Muscle of leg (tissue), 11 donors: ENCODE data around the gene MRGPRG. TPM values are rescaled to one million over a fixed set of nuclear protein-coding genes. Genes with fewer than 3 reads are reported as not detected.
"Not testable (repeated sequence)": the region's sequence is repeated elsewhere in the genome, so short reads cannot be mapped to it uniquely, and the experiment has no call there.

Experiments used
- DNase-seq: peaks from one replicate; pipeline ENCODE4 v3.0.0; 2013
- H3K27ac ChIP-seq: one replicate; pipeline ENCODE4 v1.5.1; 2013; ENCODE audit warnings: mild to moderate bottlenecking, low read length, control low read depth
- H3K27me3 ChIP-seq: one replicate; pipeline ENCODE4 v1.6.1; 2013; ENCODE audit warnings: low read length; ENCODE audit not compliant: control insufficient read depth, insufficient read depth
- H3K36me3 ChIP-seq: one replicate; pipeline ENCODE4 v1.6.1; 2013; ENCODE audit warnings: low read length; ENCODE audit not compliant: control insufficient read depth, insufficient read depth
- H3K4me1 ChIP-seq: one replicate; pipeline ENCODE4 v1.6.1; 2013; ENCODE audit warnings: low read length; ENCODE audit not compliant: control insufficient read depth, insufficient read depth
- H3K4me3 ChIP-seq: one replicate; pipeline ENCODE4 v1.5.1; 2013; ENCODE audit warnings: low read length, control low read depth
- H3K9me3 ChIP-seq: replicated peaks from 2 replicates; pipeline ENCODE4 v1.6.1; 2013; ENCODE audit warnings: low read depth, low read length; ENCODE audit not compliant: control insufficient read depth
- WGBS: methylation state at CpG from one replicate; pipeline ENCODE4 v1.1.5; 2013; ENCODE audit warnings: missing lambda C conversion rate; ENCODE audit not compliant: insufficient coverage; 5-methylcytosine and 5-hydroxymethylcytosine counted together
- polyA plus RNA-seq, 8 donors: library from polyadenylated mRNA; unstranded; fragments of 120-200 nt; gene quantifications; one replicate each; pipeline versions ENCODE4 v1.2.1 to v1.2.3, GENCODE V29; 2013; ENCODE audit warnings: inconsistent platforms in 1 of 8, low replicate concordance in 1 of 8; ENCODE audit not compliant: insufficient read length in 8 of 8, insufficient read depth in 1 of 8
- total RNA-seq: library from RNA; stranded (reverse); fragments of 120-200 nt; gene quantifications from one replicate; pipeline ENCODE4 v1.2.4, GENCODE V29; 2013

The MRGPRG gene
- total and polyA plus RNA-seq, 9 donors, result not detected

DNA sequence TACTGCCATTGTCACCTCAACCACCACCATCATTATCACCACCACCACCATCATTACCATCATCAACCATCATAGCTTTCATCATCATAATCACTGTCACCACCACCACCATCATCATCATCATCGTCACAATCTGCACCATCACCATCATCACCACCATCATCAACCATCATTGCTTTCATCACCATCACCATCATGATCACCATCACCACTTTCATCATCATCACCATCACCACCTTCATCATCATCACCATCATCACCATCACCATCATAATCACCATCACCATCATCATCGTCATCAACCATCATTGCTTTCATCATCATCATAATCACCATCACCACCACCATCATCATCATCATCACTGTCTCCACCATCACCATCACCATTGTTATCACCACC is 44.8 kb downstream of the MRGPRG start:
- 100% methylated on average over 2 of the region's 2 CpGs for WGBS
- Histone ChIP-seq H3K27ac (no peak overlapping the region), H3K4me1 (peaks cover 27% of the 10 kb centered on the region), H3K4me3 (no peak overlapping the region), H3K36me3 (no peaks in the 10 kb centered on the region), H3K27me3 (peaks cover 12% of the 10 kb centered on the region), H3K9me3 (peaks cover 12% of the 10 kb centered on the region)
- no peak for DNase-seq

DNA sequence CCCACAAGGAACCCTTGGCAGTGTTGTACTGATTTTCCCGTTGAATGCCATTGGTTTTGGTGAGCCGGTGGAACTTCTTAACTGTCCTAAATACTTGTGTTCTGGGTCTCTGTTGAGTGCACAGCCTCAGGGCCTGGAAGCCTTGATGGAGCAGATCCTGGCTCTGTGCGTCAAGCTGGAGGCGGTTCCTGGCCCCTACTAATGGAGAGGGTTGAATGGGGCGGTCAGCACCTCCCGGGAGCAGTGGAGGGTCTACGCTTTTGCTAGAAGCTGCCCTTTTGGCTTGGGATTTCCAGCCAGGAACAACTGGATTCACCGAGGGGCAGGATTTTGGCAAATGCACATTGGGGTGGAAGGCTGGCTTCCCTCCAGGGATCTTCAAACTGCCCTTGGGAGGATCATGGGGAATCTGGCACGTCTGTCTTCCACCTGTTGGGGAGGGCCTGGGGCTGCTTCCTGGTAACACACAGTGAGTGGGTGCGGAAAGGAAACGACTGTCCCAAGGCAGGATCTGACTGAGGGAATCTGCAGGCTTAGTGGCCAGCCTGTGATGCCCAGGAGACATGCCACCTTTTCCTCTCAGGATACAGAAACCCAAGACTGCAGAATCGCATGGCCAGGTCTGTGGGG is 46.6 kb downstream of the MRGPRG start:
- no peak overlapping the region for H3K27ac ChIP-seq

GRCh38 chr11:3170756-3171650 is 47.6 kb downstream of the MRGPRG start:
- H3K4me1 ChIP-seq, result peaks cover 44% of the 10 kb centered on the region
- no peaks in the 10 kb centered on the region for H3K36me3 ChIP-seq
- no peak overlapping the region for H3K27ac ChIP-seq
- peaks cover 5% of the 10 kb centered on the region for H3K9me3 ChIP-seq
- WGBS, result 81% methylated on average over 23 of the region's 24 CpGs
- DNase-seq, result peak; percentile 1
- peaks cover 19% of the 10 kb centered on the region for H3K27me3 ChIP-seq
- H3K4me3 ChIP-seq, result no peak overlapping the region

More for the DNA sequence above, 46.6 kb downstream of the MRGPRG start:
- whole genome bisulfite sequencing, result 57% methylated on average over 12 of the region's 12 CpGs
- peak; percentile 27 for DNase-seq
- H3K4me3 ChIP-seq, result no peak overlapping the region
- H3K9me3 ChIP-seq, result peaks cover 11% of the 10 kb centered on the region
- H3K4me1 ChIP-seq, result peaks cover 35% of the 10 kb centered on the region
- peaks cover 19% of the 10 kb centered on the region for H3K27me3 ChIP-seq
- no peaks in the 10 kb centered on the region for H3K36me3 ChIP-seq

DNA sequence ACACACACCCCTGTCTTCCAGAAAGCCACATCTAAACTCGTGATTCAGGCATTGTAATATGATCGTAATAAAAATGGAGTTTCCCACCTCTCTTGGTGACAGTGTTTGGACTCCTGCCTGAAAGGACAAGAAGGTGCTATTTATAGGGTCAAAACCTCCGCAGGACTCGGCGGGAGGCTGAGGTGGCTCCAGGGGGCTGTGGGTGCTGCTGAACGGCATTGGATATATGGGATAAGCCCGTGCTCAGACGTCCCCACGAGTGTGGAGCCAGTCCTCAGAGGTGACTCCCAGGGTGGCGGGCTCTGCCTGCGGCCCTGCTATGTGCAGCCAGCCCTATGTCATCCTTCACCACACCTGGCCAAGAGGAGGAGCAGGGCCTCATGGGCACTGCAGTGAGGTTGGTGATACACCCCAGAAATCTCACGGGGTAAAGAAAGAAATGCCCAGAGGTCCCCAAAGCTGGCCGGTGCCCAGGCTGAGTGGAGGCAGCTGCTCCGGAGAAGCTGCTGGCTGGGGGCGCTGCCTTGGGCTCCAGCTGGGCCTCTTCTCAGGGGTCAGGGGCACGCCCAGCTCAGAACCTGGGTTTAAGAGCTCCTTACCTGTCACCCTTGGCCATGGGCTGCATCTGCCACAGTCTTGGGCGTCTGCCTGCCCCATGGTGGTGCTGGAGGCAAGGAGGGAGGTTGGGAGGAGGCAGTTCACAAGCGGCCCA is 48.4 kb downstream of the MRGPRG start:
- Histone ChIP-seq H3K36me3 (no peaks in the 10 kb centered on the region), H3K9me3 (no peaks in the 10 kb centered on the region), H3K27ac (no peak overlapping the region), H3K4me1 (peaks cover 51% of the 10 kb centered on the region), H3K27me3 (peaks cover 19% of the 10 kb centered on the region), H3K4me3 (no peak overlapping the region)
- WGBS, result 59% methylated on average over 10 of the region's 18 CpGs
- peak; percentile 11 for DNase-seq

- peaks cover 52% of the 10 kb centered on the region for H3K4me1 ChIP-seq
- 7% methylated on average over 25 of the region's 31 CpGs for WGBS
- peaks cover 19% of the 10 kb centered on the region for H3K27me3 ChIP-seq
- peak; percentile 63 for DNase-seq
- no peaks in the 10 kb centered on the region for H3K9me3 ChIP-seq
- H3K27ac ChIP-seq, result peak overlapping the region; percentile 55
- no peaks in the 10 kb centered on the region for H3K36me3 ChIP-seq
- H3K4me3 ChIP-seq, result peak overlapping the region; percentile 27
Observed at GRCh38 chr11:3169255-3170043, 49.2 kb downstream of the MRGPRG start.

- H3K9me3 ChIP-seq, H3K36me3 ChIP-seq, H3K27ac ChIP-seq, DNase-seq: not testable (repeated sequence)
- peaks cover 19% of the 10 kb centered on the region for H3K27me3 ChIP-seq
- WGBS, result 68% methylated on average over 9 of the region's 17 CpGs
- H3K4me3 ChIP-seq, result peak overlapping the region; percentile 27
- peaks cover 59% of the 10 kb centered on the region for H3K4me1 ChIP-seq
Observed at GRCh38 chr11:3168742-3169254, 49.8 kb downstream of the MRGPRG start.

Other genes starting within 250 kb of the MRGPRG start
- 97.3 TPM for gene NAP1L4, start 226.5 kb downstream of the MRGPRG start, total RNA-seq
- gene NAP1L4, start 226.5 kb downstream of the MRGPRG start, polyA plus RNA-seq, result 100 to 1,000 TPM in 7 of 8 donors, 10 to 100 TPM in 1; 97.4 to 116 (median 107) TPM
- gene CARS1, start 161.4 kb downstream of the MRGPRG start, total RNA-seq, result 15.7 TPM
- gene CARS1, start 161.4 kb downstream of the MRGPRG start, polyA plus RNA-seq, result 10 to 100 TPM; 19.5 to 24.3 (median 20.7) TPM
- gene OSBPL5, start 53.5 kb downstream of the MRGPRG start, total RNA-seq, result 12.5 TPM
- gene OSBPL5, start 53.5 kb downstream of the MRGPRG start, polyA plus RNA-seq, result 10 to 100 TPM; 10.8 to 20.4 (median 16.4) TPM
- gene MRGPRE, start 13.6 kb upstream of the MRGPRG start, total RNA-seq, result not detected
- under 1 TPM in 1 of 8 donors, not detected in 7; 0.09 TPM for gene MRGPRE, start 13.6 kb upstream of the MRGPRG start, polyA plus RNA-seq
- 20.1 TPM for gene ZNF195, start 160.3 kb upstream of the MRGPRG start, total RNA-seq
- gene ZNF195, start 160.3 kb upstream of the MRGPRG start, polyA plus RNA-seq, result 10 to 100 TPM; 13.0 to 20.9 (median 15.5) TPM